Lower leg skin (tissue), 3 donors: Measurements from ENCODE around the gene AMIGO3.

ENCODE experiments used
- POLR2A ChIP-seq, 2 donors: fragments of 450-650 bp; IDR thresholded peaks; one replicate each; pipeline ENCODE4 v1.6.1; 2016 to 2017; ENCODE audit warnings: antibody characterized with exemption in 2 of 2, mild to moderate bottlenecking in 1 of 2, moderate library complexity in 1 of 2
- TF ChIP-seq, protein P1 (sequence below), 3 donors: fragments of 450-650 bp; IDR thresholded peaks; one replicate each; pipeline ENCODE4 v1.5.1; 2016; ENCODE audit warnings: antibody characterized with exemption in 3 of 3, mild to moderate bottlenecking in 3 of 3, moderate library complexity in 2 of 3

DNA sequence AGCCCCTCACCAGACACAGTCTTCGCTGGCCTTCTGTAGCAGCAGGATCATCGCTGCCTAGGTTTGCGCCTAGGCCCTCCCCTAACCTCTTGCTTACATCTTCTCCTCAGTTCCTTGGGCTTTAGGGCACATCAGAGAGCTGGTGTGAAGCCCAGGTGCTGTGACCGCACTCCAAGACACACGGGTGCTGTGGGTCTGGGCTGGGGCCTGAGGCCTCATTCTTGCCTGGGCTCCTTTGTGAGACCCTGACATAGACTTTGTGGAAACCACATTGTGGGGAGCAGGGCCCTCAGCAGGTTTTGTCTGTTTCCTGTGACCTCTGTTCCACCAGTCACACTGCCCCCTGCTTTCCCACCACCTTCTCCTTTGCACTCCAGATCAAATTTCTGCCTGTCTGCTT is 8.0 kb downstream of the AMIGO3 start:
- TF ChIP-seq, protein P1, sequence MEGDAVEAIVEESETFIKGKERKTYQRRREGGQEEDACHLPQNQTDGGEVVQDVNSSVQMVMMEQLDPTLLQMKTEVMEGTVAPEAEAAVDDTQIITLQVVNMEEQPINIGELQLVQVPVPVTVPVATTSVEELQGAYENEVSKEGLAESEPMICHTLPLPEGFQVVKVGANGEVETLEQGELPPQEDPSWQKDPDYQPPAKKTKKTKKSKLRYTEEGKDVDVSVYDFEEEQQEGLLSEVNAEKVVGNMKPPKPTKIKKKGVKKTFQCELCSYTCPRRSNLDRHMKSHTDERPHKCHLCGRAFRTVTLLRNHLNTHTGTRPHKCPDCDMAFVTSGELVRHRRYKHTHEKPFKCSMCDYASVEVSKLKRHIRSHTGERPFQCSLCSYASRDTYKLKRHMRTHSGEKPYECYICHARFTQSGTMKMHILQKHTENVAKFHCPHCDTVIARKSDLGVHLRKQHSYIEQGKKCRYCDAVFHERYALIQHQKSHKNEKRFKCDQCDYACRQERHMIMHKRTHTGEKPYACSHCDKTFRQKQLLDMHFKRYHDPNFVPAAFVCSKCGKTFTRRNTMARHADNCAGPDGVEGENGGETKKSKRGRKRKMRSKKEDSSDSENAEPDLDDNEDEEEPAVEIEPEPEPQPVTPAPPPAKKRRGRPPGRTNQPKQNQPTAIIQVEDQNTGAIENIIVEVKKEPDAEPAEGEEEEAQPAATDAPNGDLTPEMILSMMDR (IDR thresholded peaks at IDR 0.05): no peak
- no peak for TF ChIP-seq POLR2A (IDR thresholded peaks at IDR 0.05)
